ENCODE measurements around the gene CASZ1.

The CASZ1 gene

DNA sequence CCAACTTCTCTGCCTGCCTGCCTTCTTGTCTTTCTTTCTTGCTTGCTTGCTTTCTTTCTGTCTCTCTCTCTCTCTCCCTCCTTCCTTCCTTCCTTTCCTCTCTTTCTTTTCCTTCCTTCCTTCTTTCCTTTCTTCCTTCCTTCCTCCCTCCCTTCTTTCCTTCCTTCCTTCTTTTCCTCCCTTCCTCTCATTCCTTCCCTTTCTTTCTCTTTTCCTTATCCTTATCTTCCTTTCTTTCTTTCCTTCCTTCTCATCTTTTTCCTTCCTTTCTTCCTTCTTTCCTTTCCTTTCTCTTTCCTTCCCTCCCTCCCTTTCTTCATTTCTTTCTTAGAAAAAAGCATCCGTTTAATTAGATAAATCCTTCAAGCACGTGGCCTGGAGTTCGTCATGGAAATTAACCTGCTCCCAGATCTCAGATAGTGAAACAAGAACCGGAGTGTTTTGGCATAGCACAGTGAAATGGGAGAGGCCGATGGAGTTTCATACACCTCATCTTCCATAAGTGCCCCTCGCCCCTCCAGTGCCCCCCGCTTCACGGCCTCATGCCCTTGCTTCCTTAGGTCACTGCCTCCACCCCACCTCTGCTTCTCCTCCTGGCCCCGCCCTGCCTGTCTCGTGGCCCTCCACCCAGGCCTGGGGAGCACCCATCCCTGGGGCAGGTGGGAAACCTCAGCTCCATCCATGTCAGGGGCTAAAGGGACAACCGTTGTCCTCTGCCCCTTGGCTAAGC lies 11.3 kb downstream of the CASZ1 start:
- DNase-seq (ENCODE audit: low spot score), result no peak
- TF ChIP-seq, protein P1, sequence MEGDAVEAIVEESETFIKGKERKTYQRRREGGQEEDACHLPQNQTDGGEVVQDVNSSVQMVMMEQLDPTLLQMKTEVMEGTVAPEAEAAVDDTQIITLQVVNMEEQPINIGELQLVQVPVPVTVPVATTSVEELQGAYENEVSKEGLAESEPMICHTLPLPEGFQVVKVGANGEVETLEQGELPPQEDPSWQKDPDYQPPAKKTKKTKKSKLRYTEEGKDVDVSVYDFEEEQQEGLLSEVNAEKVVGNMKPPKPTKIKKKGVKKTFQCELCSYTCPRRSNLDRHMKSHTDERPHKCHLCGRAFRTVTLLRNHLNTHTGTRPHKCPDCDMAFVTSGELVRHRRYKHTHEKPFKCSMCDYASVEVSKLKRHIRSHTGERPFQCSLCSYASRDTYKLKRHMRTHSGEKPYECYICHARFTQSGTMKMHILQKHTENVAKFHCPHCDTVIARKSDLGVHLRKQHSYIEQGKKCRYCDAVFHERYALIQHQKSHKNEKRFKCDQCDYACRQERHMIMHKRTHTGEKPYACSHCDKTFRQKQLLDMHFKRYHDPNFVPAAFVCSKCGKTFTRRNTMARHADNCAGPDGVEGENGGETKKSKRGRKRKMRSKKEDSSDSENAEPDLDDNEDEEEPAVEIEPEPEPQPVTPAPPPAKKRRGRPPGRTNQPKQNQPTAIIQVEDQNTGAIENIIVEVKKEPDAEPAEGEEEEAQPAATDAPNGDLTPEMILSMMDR (IDR thresholded peaks at IDR 0.05; ENCODE audit: extremely low read depth, missing control alignments), result no peak

DNA sequence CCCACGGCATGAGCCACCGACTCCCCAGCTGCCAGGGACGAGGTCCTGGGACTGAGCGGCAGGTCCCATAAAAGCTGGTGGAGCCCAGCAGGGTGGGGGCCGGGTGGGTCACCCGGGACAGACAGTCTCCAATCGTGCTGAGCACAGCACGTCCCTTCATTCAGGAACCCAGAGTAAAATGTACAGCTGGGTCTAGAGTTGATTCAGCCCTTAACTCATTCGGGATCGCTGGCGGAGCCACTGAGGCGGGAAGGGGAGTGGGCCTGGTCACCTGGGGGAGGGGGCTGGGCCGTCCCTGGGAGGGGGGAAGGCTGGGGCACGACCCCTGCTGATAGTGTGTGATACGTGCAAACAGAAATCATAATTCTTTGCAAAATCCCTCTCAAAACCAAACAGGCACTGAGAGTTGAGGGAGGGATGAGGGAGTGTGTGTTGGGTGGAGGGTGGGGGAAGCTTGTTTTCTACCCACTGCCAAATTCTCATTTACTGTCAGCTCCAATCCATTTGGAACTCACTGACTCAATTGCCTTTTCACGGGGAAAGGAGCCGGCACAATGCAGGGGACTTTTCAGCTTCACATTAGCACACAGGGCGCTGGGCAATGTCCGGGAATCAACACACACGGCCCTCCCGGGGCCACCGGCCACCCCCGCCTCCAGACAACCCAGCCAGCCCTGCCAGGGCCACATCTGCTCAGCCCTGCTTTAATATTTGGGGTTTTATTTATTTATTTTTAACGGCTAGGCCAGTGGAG lies 13.8 kb downstream of the CASZ1 start:
- TF ChIP-seq, protein P1 (IDR thresholded peaks at IDR 0.05; ENCODE audit: extremely low read depth, missing control alignments), result no peak
- no peak for DNase-seq (ENCODE audit: low spot score)

DNA sequence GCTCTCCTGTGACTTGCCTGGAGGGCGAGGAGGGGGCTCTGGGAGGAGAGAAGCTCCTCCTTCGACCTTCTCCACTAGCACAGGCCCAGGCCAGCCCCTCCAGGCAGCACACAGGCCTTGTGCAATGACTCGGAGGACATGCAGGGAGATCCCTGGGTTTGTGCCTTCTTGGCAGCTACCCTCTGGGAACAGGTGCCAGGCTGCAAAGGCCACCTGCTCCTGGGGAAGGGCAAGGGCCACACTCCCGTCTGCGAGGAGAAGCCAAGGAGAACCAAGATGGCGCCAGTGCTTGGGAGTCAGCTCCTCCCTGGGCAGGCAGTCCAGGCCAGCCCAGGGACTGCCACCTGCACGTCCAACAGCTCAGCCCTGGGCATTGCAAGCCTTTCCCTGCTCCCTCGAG lies 15.3 kb downstream of the CASZ1 start:
- TF ChIP-seq, protein P1 (IDR thresholded peaks at IDR 0.05; ENCODE audit: extremely low read depth, missing control alignments), result no peak
- DNase-seq (ENCODE audit: low spot score), result no peak

DNA sequence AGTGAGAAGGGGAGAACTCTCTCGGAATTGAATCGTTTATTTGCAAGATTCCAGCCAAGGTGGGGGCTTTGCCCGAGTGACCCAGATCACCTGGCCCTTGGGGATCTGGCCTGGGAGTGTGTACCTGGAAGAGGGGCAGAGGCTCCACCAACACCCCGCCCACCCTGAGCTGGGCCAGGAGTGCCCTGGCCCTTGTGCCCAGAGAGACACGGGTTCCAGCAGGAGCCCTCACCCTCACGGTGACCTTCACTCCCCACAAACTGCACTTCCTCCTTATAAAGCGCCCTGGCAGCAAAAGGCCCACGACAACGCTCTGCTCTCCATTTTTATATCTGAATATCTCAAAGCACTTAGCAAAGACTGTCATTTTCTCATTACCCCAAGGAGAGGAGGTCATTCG lies 16.6 kb downstream of the CASZ1 start:
- DNase-seq (ENCODE audit: low spot score), result no peak
- TF ChIP-seq, protein P1 (IDR thresholded peaks at IDR 0.05; ENCODE audit: extremely low read depth, missing control alignments), result no peak

DNA sequence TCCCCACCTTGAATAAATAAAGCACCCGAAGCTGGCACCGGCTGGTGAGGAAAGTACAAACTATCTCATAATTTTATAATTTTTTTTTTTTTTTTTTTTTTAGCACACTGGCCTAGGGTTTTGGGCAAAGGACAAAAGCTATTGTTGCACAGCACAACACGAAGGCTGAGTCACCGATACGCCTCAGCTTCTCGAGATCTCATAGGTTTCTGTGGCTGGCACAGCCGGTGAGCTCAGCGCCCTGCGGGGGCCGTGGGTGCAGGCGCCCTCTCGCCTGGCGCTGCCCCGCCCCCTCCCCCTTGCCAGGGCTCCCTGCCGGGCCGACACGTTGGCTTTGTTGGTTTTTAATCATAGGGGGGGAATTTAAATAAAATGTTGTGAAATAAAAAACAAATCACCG lies 17.2 kb downstream of the CASZ1 start:
- DNase-seq (ENCODE audit: low spot score), result no peak
- TF ChIP-seq, protein P1 (IDR thresholded peaks at IDR 0.05; ENCODE audit: extremely low read depth, missing control alignments), result no peak

DNA sequence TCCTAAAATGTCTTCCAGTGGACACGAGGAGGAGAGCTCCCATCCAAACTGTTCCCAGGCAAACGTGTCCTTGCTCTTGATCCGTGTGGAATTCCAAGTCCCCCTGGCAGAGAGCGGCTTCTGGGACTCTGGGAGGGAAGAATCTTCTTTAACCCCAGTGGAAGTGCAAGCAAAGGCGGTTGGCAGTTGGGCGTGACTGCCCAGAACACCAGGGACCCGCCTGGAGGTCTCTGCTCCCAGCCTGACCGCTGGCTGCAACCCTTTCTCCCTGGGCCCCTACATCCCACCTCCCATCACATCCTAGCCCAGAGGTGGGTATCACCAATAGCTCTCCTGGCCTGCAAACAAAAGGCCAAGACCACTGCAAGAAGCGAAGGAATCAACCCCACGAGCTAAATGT lies 17.8 kb downstream of the CASZ1 start:
- DNase-seq (ENCODE audit: low spot score), result no peak
- TF ChIP-seq, protein P1 (IDR thresholded peaks at IDR 0.05; ENCODE audit: extremely low read depth, missing control alignments), result no peak
